Measurements from ENCODE around the gene VPS41.

DNA sequence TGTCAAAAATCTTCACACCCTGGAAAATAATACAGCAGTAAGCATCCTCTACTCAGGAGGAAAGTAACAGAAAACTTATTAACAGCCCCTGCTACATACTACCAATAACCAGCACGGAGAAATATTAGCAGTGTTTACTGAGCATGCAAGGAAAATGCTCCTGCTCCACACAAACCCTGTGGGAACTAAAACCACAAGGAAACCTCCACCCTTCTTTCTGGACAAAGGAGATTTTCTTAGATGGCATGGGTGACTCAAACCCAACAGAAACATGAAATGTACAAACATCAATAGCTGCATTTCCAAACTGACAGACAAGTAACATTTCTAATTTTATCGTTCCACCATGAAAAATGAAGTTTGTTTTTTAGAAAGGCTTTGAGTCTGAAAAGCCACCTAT lies 113.4 kb downstream of the VPS41 start:
- TF ChIP-seq SPI1 (IDR thresholded peaks at IDR 0.05; ENCODE audit: low read depth, low read length) (no peak), POLR2A (IDR thresholded peaks at IDR 0.05; ENCODE audit: low read depth, low read length) (no peak), TAF1 (IDR thresholded peaks at IDR 0.05; ENCODE audit: low read depth, low read length) (no peak), POLR2AphosphoS5 (IDR thresholded peaks at IDR 0.05; ENCODE audit: low read depth, low read length) (no peak)

Data from GM12891 (cell line).